IPS-15b (cell line): Measurements from ENCODE around the gene ADA.

ENCODE experiments used
- H3K27me3 ChIP-seq: one replicate; pipeline ENCODE4 v1.6.1; 2013; ENCODE audit warnings: low read length; ENCODE audit not compliant: control insufficient read depth, insufficient read depth
- H3K36me3 ChIP-seq: one replicate; pipeline ENCODE4 v1.6.1; 2013; ENCODE audit warnings: low read length; ENCODE audit not compliant: control insufficient read depth, insufficient read depth
- H3K4me1 ChIP-seq: one replicate; pipeline ENCODE4 v1.6.1; 2013; ENCODE audit warnings: mild to moderate bottlenecking, low read length; ENCODE audit not compliant: control insufficient read depth, insufficient read depth
- H3K4me3 ChIP-seq: one replicate; pipeline ENCODE4 v1.5.1; 2013; ENCODE audit warnings: low read depth, low read length
- H3K9ac ChIP-seq: one replicate; pipeline ENCODE4 v1.6.1; 2013; ENCODE audit warnings: low read depth, mild to moderate bottlenecking, low read length
- H3K9me3 ChIP-seq: one replicate; pipeline ENCODE4 v1.6.1; 2013; ENCODE audit warnings: mild to moderate bottlenecking, low read length; ENCODE audit not compliant: control insufficient read depth, insufficient read depth

ADA gene

GRCh38 chr20:44580581-44581268 lies 70.8 kb downstream of the ADA start:
- H3K4me1 ChIP-seq, result peaks cover 6% of the 10 kb centered on the region
- no peaks in the 10 kb centered on the region for H3K9me3 ChIP-seq
- H3K27me3 ChIP-seq, result no peaks in the 10 kb centered on the region
- no peak overlapping the region for H3K9ac ChIP-seq
- H3K4me3 ChIP-seq, result no peak overlapping the region
- no peaks in the 10 kb centered on the region for H3K36me3 ChIP-seq

GRCh38 chr20:44579313-44580081 lies 72.0 kb downstream of the ADA start:
- peaks cover 3% of the 10 kb centered on the region for H3K4me1 ChIP-seq
- no peaks in the 10 kb centered on the region for H3K36me3 ChIP-seq
- no peak overlapping the region for H3K9ac ChIP-seq
- no peak overlapping the region for H3K4me3 ChIP-seq
- H3K27me3 ChIP-seq, result no peaks in the 10 kb centered on the region
- no peaks in the 10 kb centered on the region for H3K9me3 ChIP-seq

- no peaks in the 10 kb centered on the region for H3K36me3 ChIP-seq
- H3K9ac ChIP-seq, result no peak overlapping the region
- no peak overlapping the region for H3K4me3 ChIP-seq
- no peaks in the 10 kb centered on the region for H3K27me3 ChIP-seq
- no peaks in the 10 kb centered on the region for H3K9me3 ChIP-seq
- peaks cover 3% of the 10 kb centered on the region for H3K4me1 ChIP-seq
These were observed 75.2 kb downstream of the ADA start for GRCh38 chr20:44576297-44576696.

- no peaks in the 10 kb centered on the region for H3K36me3 ChIP-seq
- H3K27me3 ChIP-seq, result no peaks in the 10 kb centered on the region
- H3K9ac ChIP-seq, result no peak overlapping the region
- H3K9me3 ChIP-seq, result no peaks in the 10 kb centered on the region
- peaks cover 3% of the 10 kb centered on the region for H3K4me1 ChIP-seq
- H3K4me3 ChIP-seq, result no peak overlapping the region
These were observed 77.1 kb downstream of the ADA start for GRCh38 chr20:44574372-44574771.

- no peak overlapping the region for H3K9ac ChIP-seq
- peaks cover 3% of the 10 kb centered on the region for H3K4me1 ChIP-seq
- no peaks in the 10 kb centered on the region for H3K9me3 ChIP-seq
These were observed 78.0 kb downstream of the ADA start for GRCh38 chr20:44573501-44573869.

GRCh38 chr20:44572551-44573500 lies 78.7 kb downstream of the ADA start:
- Histone ChIP-seq H3K9ac (no peak overlapping the region), H3K4me3 (no peak overlapping the region), H3K27me3 (no peaks in the 10 kb centered on the region), H3K36me3 (no peaks in the 10 kb centered on the region), H3K4me1 (peaks cover 3% of the 10 kb centered on the region), H3K9me3 (no peaks in the 10 kb centered on the region)

More at GRCh38 chr20:44573501-44573869, 78.0 kb downstream of the ADA start:
- Histone ChIP-seq H3K36me3 (no peaks in the 10 kb centered on the region), H3K4me3 (no peak overlapping the region), H3K27me3 (no peaks in the 10 kb centered on the region)

GRCh38 chr20:44571362-44571988 lies 80.0 kb downstream of the ADA start:
- Histone ChIP-seq H3K9me3 (no peaks in the 10 kb centered on the region), H3K9ac (no peak overlapping the region), H3K4me1 (peaks cover 1% of the 10 kb centered on the region), H3K4me3 (no peak overlapping the region), H3K36me3 (no peaks in the 10 kb centered on the region), H3K27me3 (no peaks in the 10 kb centered on the region)

GRCh38 chr20:44570367-44570766 lies 81.1 kb downstream of the ADA start:
- H3K27me3 ChIP-seq, result no peaks in the 10 kb centered on the region
- no peaks in the 10 kb centered on the region for H3K36me3 ChIP-seq
- H3K4me3 ChIP-seq, result no peak overlapping the region
- no peaks in the 10 kb centered on the region for H3K9me3 ChIP-seq
- H3K9ac ChIP-seq, result no peak overlapping the region
- H3K4me1 ChIP-seq, result no peaks in the 10 kb centered on the region
